DND-41 (cell line): ENCODE results near the gene CENPB.

Experiments used
- CTCF ChIP-seq: IDR thresholded peaks from 2 replicates; pipeline ENCODE4 v1.5.1; 2012; ENCODE audit warnings: borderline replicate concordance, low read length, moderate library complexity, mild to moderate bottlenecking; ENCODE audit not compliant: poor library complexity, severe bottlenecking; ENCODE audit errors: extremely low read depth
- EZH2 ChIP-seq: IDR thresholded peaks from 3 replicates; pipeline ENCODE4 v1.6.1; 2012; ENCODE audit warnings: borderline replicate concordance, low read depth, mild to moderate bottlenecking, moderate library complexity, low read length, inconsistent platforms; ENCODE audit not compliant: severe bottlenecking

DNA sequence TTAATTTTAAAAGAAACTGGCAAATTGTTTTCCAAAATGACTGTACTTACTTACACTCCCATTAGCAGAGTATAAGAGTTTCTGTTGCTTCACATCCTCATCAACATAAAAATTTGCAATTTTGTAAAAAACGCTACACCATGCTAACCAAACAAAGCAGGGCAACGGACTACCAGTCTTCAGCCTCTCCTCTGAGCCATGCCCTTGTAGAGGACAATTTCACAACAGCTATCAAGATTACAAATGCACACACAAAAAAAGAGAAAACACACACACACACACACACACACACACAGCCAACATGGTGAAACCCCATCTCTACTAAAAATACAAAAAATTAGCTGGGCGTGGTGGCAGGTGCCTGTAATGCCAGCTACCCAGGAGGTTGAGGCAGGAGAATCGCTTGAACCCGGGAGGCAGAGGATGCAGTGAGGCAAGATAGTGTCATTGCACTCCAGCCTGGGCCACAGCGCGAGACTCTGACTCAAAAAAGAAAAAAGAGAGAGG lies 14.9 kb downstream of the CENPB start:
- no peak for TF ChIP-seq CTCF
- TF ChIP-seq EZH2, result no peak
